Superior temporal gyrus (tissue), 1 donor: ENCODE data around the gene RHOU.

ENCODE experiments used
- DNase-seq: peaks from one replicate; pipeline ENCODE4 v3.0.0-alpha.2; 2016; ENCODE audit errors: extremely low spot score

The RHOU gene

GRCh38 chr1:228737601-228738041 lies 2.3 kb downstream of the RHOU start:
- no peak for DNase-seq

- no peak for DNase-seq
These were observed 4.5 kb downstream of the RHOU start for GRCh38 chr1:228739826-228740225.

GRCh38 chr1:228740543-228741317 lies 5.5 kb downstream of the RHOU start:
- no peak for DNase-seq

GRCh38 chr1:228742281-228742860 lies 7.1 kb downstream of the RHOU start:
- no peak for DNase-seq

GRCh38 chr1:228743405-228743804 lies 8.1 kb downstream of the RHOU start:
- peak; percentile 60 for DNase-seq

GRCh38 chr1:228744356-228744755 lies 9.1 kb downstream of the RHOU start:
- no peak for DNase-seq

- DNase-seq = no peak
These were observed 9.6 kb downstream of the RHOU start for GRCh38 chr1:228744918-228745317.

- no peak for DNase-seq
These were observed 10.2 kb downstream of the RHOU start for GRCh38 chr1:228745497-228745896.

- no peak for DNase-seq
These were observed 12.1 kb downstream of the RHOU start for GRCh38 chr1:228747301-228747935.

- DNase-seq = no peak
These were observed 12.8 kb downstream of the RHOU start for GRCh38 chr1:228748029-228748428.

GRCh38 chr1:228748431-228748830 lies 13.2 kb downstream of the RHOU start:
- no peak for DNase-seq

- no peak for DNase-seq
These were observed 14.5 kb downstream of the RHOU start for GRCh38 chr1:228749765-228750164.

GRCh38 chr1:228750915-228751314 lies 15.6 kb downstream of the RHOU start:
- DNase-seq = no peak

- DNase-seq = no peak
These were observed 16.2 kb downstream of the RHOU start for GRCh38 chr1:228751360-228752098.

GRCh38 chr1:228752258-228752657 lies 17.0 kb downstream of the RHOU start:
- DNase-seq = no peak

- DNase-seq = no peak
These were observed 17.5 kb downstream of the RHOU start for GRCh38 chr1:228752675-228753265.

- no peak for DNase-seq
These were observed 18.0 kb downstream of the RHOU start for GRCh38 chr1:228753287-228753686.

GRCh38 chr1:228753786-228754360 lies 18.6 kb downstream of the RHOU start:
- DNase-seq = no peak

GRCh38 chr1:228754646-228755268 lies 19.5 kb downstream of the RHOU start:
- no peak for DNase-seq

GRCh38 chr1:228755800-228756199 lies 20.5 kb downstream of the RHOU start:
- no peak for DNase-seq

GRCh38 chr1:228756457-228756856 lies 21.2 kb downstream of the RHOU start:
- DNase-seq = no peak
